GM21526 (cell line): ENCODE measurements around the gene MACROD2.
"Not testable (repeated sequence)": the region's sequence is repeated elsewhere in the genome, so short reads cannot be mapped to it uniquely, and the experiment has no call there.

ENCODE experiments used
- ATAC-seq: cut with Tn5 transposase; IDR thresholded peaks from one replicate; pipeline ENCODE4 v1.9.1; 2021; ENCODE audit warnings: moderate library complexity; ENCODE audit not compliant: unreplicated experiment, low FRiP score

The MACROD2 gene

DNA sequence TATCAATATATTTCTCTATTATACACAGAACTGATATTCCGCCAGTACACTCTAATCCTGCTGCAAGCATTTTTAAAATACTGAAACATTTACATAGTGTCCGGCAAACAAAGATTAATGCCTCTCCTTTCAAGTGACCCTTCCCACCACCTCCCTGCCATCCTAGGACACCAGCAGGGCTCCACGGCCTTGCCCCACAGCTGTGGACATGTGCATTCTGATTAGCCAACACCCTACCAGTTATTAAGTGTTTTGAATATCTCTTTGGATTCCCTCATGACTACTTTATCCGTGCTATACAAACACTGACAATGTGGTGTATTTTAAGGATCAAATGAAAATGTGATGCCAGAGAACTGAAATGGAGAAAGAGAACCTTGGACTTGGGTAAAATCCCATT is 1962.8 kb downstream of the MACROD2 start:
- no peak for ATAC-seq

DNA sequence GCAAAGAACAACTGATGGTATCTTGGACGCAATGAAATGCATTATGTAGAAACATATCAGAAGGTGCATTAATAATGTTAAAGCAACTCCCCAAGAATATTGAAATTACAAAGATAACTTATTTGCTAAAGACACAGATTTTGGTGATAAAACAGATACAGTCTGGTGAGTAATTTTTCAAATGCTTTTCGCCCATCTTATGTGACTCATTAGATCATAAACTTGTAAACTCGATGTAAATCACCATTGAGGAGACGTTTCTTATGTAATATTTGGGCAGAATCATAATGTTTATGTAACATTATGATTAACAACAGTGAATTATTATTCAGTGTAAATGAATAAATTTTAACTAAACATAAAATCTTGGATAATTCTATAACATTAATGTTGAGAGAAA is 1969.8 kb downstream of the MACROD2 start:
- no peak for ATAC-seq

DNA sequence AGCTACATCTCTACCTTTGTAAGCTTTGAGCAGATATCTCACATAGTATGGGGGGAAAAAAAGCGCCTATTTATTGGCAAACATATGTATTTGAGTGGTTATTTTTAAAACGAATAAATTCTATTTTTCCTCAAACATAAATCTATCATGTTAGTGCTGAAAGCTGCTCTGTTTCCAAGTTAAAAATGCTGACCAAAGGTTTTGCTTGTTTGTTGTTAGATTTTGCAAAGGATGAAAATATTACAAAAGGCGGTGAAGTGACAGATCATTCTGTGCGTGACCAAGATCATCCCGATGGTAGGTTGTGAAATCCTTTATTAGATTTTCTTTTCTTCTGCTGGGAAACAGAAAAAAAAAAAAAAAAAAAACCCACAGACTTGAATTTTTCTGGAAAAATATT is 1972.0 kb downstream of the MACROD2 start:
- ATAC-seq: no peak

- no peak for ATAC-seq
These were observed 1980.9 kb downstream of the MACROD2 start for GRCh38 chr20:15976047-15976736.

DNA sequence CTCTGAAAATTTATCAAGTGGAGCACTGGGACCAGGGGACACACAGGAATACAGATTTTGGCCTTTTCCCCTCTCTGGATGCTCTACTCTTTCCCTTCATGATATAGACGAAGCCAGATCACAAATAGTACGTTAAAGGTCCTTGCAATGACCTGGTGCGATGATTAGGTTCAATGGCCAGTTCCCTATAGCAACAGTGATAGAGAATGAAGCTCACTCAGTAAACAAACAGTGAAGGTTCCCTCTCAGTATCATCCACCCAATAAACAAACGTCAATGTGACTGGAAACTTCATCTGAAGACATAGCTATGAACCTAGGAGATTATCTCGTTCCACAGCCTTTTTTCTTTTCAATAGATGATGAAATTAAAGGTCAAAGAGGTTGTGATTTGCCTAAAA is 1981.7 kb downstream of the MACROD2 start:
- ATAC-seq: no peak

GRCh38 chr20:15977758-15978157 is 1982.4 kb downstream of the MACROD2 start:
- ATAC-seq: no peak

DNA sequence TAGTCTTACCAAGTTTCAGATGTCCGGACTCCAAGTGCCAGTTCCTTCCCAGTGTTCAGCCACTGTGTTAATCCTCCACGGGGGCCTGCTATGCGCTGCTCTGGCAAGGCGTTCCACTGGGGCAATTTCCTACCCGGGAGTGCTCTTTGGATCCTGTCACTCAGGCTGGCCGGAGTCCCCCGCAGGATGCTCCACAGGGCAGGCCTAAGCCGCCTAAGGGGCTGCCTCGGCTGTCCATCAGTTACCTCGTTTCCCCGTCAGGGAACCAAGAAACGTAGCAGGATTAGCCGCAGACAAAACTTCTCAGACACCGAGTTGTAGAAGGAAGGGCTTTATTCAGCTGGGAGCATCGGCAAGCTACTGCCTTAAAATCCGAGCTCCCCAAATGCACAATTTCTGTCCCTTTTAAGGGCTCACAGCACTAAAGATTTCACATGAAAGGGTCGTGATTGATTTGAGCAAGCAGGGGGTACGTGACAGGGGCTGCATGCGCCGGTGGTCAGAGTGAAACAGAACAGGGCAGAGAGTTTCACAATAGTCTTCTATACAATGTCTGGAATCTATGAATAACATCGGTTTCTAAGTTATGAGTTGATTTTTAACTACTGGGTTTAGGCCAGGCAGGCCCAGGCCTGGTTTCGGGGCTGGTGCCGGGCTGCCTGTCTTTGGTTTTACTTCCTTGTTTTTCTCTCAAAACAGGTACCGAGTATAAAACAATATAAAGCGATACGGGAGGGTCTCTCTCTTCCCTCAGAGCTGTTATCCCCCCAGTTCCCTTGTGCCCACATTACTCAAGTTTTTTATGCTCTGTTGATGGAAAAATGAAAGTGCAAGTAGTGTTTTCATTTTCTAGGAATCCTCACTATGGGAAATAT is 1990.4 kb downstream of the MACROD2 start:
- ATAC-seq: not testable (repeated sequence)

- peak; percentile 97 for ATAC-seq
These were observed 1991.4 kb downstream of the MACROD2 start for GRCh38 chr20:15986690-15987089.

DNA sequence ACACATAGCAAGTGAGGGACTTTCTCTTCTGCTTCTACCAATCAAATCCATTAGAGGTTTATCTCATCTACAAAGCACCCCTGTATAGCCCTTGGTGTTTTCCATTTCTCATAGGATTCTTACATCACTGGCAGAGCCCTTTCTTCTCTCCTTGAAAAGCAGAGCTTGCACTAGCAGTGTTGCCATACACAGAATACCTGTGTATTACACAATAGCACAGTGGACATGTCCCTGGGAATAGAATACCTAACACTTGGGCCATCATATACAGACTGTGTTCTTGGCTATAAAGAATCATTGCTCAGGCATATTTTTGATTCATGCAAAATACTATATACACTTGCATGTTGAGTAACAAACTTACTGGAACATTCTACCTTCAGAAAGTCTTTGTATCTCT is 1996.0 kb downstream of the MACROD2 start:
- no peak for ATAC-seq

DNA sequence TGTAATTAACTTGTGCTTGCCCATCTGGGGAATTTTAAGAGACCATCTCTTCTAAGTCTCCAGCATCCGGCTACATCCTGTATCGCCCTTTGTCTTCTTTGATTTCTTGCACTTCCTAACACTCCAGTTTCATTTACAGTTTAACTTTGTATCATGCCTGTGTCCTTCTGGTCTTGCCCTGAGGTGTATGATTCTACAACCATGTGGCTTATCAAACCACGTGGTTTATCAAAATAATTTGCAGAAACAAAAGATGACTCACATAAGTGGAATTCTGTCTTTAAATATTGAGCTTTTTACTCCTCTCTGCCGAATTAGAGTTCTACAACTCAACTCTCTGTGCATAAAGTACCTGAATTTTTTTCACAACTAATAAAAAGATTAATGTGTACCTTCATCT is 1997.2 kb downstream of the MACROD2 start:
- ATAC-seq: no peak

DNA sequence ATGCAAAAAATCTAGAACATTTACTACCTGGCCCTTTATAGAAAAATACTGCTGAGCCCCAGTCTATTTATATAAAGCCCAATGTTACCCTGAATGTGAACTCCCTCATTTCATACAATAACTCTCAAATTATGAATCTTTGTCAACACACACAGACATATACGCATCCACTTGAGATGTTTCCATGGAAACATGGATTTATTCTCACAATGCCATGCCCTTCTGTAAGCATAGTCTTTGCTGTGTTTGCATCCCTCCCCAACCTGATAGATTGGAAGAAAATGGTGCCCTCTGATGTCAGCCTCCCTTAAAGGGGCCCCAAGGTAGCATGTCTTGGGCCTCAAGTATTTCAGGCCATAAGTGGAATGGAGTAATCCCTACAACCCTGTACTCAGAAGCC is 2004.8 kb downstream of the MACROD2 start:
- no peak for ATAC-seq

DNA sequence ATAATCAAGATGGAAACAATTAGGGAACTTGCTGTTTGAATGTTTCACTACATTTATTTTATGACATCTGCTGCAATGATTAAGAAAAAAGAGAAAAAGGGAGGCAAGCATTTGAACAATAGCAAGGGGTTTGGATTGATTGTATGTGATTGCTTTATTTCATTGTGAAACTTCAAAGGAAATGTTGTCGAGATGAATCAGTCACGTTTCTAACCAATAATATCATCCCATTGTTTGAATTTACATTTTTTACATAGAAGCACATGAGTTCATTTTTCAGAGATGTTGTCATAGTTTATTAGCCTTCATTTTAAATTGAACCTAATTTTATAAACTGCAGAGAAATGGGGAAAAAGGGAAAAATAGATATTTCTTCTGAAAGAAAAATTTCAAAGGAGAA is 2006.0 kb downstream of the MACROD2 start:
- no peak for ATAC-seq

DNA sequence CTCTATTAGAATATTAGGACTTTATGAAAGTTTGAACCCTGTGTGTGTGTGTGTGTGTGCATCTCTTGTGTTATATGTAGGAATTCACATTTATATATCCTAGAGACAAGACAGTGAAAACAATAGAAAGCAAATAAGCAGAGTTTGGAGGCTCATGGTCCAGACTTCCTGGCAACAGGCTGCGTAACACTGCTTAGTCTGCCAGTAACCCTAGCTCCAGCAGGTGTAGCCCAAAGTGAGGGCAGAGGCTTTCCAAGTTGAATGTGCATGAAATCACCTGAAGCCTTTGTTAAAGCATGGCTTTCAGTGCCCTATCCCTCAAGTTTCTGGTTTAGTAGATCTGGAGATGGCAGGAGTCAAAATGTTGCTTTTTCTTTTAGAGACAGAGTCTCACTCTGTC is 2008.0 kb downstream of the MACROD2 start:
- ATAC-seq: no peak

DNA sequence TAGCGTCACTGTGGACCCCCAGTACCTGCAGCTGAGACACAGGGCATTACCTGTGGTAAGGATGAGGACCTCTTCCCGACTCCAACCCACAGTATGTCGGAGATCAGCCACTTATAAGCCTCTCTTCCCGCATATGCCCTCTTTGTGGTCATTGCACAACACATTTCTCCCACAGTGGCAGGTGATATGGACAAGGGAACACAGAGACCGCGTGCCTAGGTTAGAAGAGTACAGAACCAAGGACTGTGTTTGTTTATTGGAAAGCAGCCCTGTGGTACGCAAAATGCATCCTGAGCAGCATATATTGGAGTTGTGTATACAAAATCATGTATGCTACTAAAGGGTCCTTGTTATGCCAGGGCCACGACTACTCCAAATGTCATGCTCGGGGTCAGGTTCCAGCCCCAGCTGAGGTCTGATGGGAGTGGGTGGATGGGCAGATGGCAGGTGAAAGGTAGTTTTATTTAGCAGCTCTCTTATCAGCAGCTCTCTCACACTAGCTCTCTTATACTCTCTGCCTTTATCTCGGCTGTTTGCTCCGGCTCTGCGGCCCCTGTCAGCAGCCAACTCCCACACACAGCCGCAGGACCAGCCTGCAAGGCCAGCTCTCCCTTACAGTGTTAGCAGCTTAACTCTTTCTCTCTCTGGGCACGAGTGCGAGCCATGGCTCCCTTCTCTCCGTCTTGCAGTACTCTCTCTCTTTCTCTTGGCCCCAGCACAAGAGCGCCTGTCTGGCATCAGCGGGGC is 2009.0 kb downstream of the MACROD2 start:
- ATAC-seq: no peak

DNA sequence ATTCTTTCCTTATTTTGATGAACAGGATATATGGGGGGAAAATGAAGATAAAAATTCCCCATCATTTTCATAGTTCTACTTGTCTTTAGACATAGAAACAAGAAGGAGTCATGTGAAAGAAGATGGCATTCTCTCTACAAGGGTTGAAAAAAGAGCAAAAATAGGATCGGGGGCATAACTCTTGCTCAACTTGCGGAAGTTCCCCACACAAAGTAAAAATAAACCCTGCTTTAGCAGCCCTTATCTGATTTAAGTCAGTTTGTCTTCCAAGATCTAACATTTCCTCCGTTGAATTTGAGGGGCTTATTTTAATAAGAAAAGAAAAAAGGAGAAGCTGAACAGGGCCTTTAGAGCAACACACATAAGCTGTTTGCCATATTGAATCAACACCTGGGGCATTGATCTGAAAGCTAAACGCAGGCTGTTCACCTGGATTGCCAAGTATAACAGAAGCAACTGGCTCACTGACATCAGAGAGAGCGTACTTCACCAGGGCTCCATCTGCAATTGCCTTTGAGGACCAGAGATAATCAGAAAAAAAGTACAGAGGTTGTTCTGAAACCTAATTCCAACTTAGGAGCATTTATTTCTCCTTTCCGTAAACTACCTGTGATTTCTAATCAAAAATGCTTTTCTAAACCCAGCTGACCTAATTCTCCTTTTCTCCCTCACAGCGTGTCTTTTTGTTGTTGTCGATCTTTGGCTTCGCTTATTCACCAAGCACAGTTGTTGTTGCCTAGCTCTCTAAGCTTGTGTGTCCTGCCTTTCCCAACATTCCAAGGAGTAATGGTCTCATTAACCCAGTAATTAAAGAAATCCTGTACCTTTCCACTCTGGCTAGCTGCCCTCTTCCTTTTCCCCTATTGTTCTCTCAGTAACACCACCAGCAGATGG is 2010.0 kb downstream of the MACROD2 start:
- ATAC-seq: no peak

GRCh38 chr20:16005915-16006493 is 2010.7 kb downstream of the MACROD2 start:
- ATAC-seq: no peak

- peak; percentile 96 for ATAC-seq
These were observed 2011.8 kb downstream of the MACROD2 start for GRCh38 chr20:16007164-16007563.

DNA sequence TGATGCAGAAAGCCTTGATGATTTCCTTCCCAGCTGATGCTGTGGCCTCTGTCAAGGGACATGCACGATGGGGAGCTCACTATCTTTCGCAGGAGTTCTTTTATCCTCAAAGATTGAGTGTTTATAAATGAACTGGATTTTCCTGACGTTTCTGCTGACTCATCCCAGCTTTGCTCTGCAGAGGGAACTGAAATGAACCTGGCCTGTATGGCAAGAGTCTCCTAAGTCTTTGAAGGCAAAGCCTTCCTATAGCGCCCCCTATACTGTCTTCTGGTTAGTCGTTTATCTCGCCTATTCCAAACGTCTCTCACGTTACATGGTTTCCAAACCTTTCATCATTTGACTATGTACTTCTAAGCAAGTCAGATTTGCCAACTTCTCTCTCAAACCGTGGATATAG is 2012.6 kb downstream of the MACROD2 start:
- ATAC-seq: no peak

DNA sequence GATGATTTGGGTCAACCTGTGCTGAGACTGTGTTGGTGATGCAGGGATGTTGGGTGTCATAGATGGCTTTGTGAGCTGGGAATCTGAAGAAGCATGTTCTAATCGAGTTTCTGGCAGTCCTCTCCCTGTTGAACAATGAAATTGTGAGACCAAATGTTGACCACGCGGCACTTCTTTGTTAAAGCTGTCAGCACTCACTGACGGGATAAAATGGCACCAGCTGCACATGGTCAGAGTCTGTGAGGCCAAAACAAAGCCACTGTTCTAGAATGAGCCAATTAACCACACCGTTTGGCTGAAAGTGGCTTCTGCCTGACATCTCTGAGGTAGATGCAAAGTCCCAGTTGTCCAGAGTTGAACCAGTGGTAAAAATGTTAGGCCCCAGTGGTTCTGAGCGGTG is 2015.7 kb downstream of the MACROD2 start:
- no peak for ATAC-seq

GRCh38 chr20:16011519-16011918 is 2016.2 kb downstream of the MACROD2 start:
- ATAC-seq: no peak
